ELF-1 (cell line): ENCODE results near the gene BMPER.

Experiments used
- DNase-seq: peaks from one replicate; pipeline ENCODE4 v3.0.0-alpha.2; 2016; ENCODE audit warnings: low read depth, low spot score

The BMPER gene

GRCh38 chr7:34026481-34027190, 121.3 kb downstream of the BMPER start:
- DNase-seq: no peak

- DNase-seq: no peak
Measured at GRCh38 chr7:34031156-34031555, 125.8 kb downstream of the BMPER start.

- DNase-seq: no peak
Measured at GRCh38 chr7:34034728-34035127, 129.4 kb downstream of the BMPER start.

- peak; percentile 61 for DNase-seq
Measured at GRCh38 chr7:34036051-34036920, 130.9 kb downstream of the BMPER start.

GRCh38 chr7:34036972-34037792, 131.8 kb downstream of the BMPER start:
- no peak for DNase-seq

GRCh38 chr7:34038816-34039470, 133.6 kb downstream of the BMPER start:
- no peak for DNase-seq

GRCh38 chr7:34041707-34042106, 136.4 kb downstream of the BMPER start:
- DNase-seq: no peak

GRCh38 chr7:34042406-34042805, 137.1 kb downstream of the BMPER start:
- DNase-seq: no peak

- no peak for DNase-seq
Measured at GRCh38 chr7:34043461-34044305, 138.3 kb downstream of the BMPER start.

GRCh38 chr7:34044306-34044643, 138.9 kb downstream of the BMPER start:
- no peak for DNase-seq

- no peak for DNase-seq
Measured at GRCh38 chr7:34044734-34045353, 139.5 kb downstream of the BMPER start.

GRCh38 chr7:34048445-34048844, 143.1 kb downstream of the BMPER start:
- DNase-seq: no peak

- DNase-seq: no peak
Measured at GRCh38 chr7:34054075-34054474, 148.7 kb downstream of the BMPER start.

- no peak for DNase-seq
Measured at GRCh38 chr7:34057136-34057535, 151.8 kb downstream of the BMPER start.

- DNase-seq: no peak
Measured at GRCh38 chr7:34057956-34058355, 152.6 kb downstream of the BMPER start.

- DNase-seq: no peak
Measured at GRCh38 chr7:34058801-34059135, 153.4 kb downstream of the BMPER start.

GRCh38 chr7:34059136-34059828, 153.9 kb downstream of the BMPER start:
- DNase-seq: peak; percentile 70

GRCh38 chr7:34060196-34060947, 155.0 kb downstream of the BMPER start:
- no peak for DNase-seq

GRCh38 chr7:34061149-34061548, 155.8 kb downstream of the BMPER start:
- DNase-seq: no peak
